Measurements from ENCODE around the gene MSI2.

DNA sequence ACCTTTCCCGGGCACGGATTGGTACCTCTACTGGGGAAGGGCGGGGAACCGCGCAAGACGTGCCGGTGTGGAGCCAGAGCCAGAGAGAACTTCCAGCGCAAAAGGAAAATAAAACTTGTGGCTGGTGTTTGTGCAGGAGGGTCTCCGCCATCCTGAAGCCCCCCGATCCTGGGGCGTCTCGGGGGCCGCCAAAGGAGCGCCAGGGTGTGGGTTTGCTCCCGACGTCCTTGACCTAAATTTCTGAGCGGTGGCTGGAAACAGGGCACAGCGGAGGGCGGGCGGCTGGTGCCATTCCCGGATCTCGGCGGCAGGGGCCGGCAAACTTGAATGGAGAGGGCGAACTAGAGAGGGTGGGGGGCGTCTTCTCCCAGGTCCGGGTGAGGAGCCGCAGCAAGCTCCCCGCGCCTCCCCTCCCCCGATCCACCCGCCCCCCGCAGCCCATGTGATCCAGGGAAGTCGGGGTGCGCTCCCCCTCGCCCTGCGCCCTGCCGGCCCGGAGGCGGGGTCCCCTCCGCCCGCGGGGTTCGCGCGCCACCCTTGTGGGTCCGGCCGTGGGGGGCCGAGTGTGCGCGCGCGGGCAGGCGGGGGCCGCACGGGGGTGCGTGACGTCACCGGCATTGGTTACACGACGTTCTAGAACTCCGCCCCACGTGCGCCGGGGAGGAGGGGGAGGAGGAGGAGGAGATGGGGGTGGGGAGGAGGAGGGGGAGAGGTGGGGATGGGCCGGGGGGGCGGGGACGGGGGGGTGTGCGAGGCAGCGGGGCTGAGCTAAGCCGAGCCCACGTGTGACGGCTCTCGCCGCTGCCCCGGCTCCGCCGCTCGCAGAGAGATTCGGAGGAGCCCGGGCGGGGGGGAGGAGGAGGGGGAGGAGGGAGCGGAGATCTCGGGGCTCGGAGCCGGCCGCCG lies at the start of gene MSI2:
- TF ChIP-seq, protein P1, sequence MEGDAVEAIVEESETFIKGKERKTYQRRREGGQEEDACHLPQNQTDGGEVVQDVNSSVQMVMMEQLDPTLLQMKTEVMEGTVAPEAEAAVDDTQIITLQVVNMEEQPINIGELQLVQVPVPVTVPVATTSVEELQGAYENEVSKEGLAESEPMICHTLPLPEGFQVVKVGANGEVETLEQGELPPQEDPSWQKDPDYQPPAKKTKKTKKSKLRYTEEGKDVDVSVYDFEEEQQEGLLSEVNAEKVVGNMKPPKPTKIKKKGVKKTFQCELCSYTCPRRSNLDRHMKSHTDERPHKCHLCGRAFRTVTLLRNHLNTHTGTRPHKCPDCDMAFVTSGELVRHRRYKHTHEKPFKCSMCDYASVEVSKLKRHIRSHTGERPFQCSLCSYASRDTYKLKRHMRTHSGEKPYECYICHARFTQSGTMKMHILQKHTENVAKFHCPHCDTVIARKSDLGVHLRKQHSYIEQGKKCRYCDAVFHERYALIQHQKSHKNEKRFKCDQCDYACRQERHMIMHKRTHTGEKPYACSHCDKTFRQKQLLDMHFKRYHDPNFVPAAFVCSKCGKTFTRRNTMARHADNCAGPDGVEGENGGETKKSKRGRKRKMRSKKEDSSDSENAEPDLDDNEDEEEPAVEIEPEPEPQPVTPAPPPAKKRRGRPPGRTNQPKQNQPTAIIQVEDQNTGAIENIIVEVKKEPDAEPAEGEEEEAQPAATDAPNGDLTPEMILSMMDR (IDR thresholded peaks at IDR 0.05): no peak
- no peak for TF ChIP-seq POLR2A (IDR thresholded peaks at IDR 0.05)
- no peak for TF ChIP-seq POLR2AphosphoS5 (IDR thresholded peaks at IDR 0.05)

Measured in suprapubic skin (tissue), 4 donors.